HG03103 (cell line): ENCODE data around the gene CSRNP3.

ENCODE experiments used
- ATAC-seq: cut with Tn5 transposase; IDR thresholded peaks from one replicate; pipeline ENCODE4 v1.9.1; 2021; ENCODE audit warnings: low read depth; ENCODE audit not compliant: unreplicated experiment

CSRNP3 gene

DNA sequence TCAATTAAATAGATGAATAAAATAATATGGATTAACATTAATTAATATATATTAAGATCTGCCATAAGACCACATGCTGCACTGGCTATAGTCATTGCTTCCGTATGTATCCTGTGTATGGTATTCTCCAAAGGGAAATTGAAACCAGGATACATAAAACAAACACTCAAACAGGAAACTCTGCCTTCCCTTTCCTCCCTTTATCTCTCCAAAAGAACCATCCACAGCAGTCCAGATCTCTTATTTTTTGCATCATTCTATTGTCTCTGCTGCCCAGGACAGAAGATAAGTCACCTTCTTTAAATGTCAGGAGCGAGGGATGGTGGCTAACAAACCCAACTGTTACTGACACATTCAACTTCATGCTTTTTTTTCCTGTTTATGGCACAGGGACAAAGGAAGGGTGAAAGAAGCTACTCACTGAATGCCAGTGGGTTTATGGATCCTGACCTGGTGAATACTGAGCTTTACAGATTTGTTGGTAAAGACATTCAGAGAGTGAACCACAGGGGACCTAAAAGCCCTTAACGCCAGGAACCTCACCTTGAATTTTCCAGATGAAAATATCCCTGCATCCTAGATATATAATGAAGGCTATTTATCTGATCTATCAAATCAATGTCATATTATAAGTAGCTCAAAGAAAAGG is 67.5 kb downstream of the CSRNP3 start:
- ATAC-seq = no peak

DNA sequence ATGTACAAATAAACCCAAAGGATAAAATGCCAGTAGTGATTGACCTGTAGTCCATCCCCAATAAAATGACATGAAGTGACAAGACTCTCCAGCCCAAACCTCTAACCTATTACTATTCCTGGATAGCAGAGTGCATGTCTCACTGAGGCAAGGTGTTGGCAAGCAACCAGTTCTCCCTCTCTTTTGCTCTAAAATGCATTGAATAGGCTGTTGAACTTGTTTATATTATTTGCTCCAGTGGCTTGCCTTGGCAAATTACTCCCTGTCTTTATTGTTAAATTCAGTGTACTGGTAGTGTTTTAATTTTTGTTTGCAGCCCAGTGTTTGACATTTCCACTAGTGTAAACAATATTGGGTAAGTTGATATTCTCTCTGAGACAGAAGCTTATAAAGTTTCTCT is 70.5 kb downstream of the CSRNP3 start:
- no peak for ATAC-seq

DNA sequence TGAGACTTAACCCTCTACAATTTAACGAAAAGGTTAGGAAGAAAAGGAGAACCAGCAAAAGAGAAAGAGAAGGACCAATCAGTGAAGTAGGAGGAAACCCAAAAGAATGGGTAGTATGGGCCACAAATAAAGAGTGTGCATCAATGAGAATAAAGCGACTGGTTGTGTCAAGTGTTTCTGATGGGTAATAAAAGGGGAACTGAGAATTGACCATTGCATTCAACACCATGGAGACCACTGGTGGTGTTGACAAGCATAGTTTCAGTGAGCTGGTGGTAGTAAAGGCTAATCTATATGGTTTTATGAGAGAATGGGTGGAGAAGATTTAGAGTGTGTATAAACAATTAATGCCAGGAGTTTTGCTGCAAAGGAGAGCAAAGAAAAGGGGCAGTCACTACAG is 75.4 kb downstream of the CSRNP3 start:
- ATAC-seq = peak; percentile 79

DNA sequence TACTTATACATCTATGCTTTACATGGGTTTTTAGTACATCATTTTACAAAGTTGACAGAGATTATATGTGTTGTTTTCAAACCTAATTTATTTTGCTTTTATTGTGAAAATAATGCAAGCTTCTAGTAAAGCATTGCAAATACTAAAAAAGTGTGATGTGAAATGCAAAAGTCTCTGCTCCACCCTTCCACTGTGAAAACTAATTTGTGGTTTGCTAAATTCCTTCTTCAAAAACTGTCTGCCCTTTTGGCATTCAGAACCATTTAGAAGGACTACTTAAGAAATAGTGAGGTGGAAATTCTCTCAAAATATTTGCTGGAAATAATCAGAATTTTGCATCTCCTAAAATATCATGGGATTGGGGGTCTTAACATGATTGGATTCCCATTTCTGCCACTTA is 78.4 kb downstream of the CSRNP3 start:
- no peak for ATAC-seq

DNA sequence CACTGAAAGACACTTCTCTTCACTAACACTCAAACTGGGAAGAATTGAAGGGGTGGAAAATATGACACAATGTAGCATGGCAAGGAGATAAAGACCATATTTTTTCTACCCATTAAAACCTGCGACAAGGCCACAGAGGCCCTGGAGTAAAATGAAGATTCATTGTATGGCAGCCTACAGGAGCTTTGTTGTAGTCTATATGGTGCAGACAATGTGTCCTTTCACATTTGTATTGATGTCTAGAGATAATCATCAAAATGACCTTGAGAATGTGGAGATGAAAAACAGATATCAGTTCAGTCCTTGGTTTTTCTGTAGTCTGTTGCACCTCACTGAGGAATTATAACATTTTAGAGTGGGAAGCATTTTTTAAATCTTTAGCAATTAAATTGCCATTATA is 80.1 kb downstream of the CSRNP3 start:
- ATAC-seq = no peak

DNA sequence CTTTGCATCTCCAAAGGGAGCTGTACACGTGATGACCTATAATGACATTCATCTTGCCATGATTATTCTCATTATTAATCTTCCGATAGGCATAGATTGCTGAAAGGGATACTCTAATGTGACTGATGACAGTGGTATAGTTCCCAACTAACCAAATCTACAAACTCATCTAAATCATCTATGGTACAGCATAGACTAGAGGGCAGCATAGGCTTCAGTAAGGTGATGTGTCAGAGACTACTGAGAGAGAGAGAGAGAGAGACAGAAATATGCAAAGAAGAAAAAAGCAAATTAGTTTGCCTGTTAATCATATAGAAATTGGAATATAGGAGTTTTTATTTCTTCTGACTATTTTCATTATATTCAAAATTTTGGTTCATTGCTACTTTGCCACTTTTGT is 89.3 kb downstream of the CSRNP3 start:
- ATAC-seq = no peak

DNA sequence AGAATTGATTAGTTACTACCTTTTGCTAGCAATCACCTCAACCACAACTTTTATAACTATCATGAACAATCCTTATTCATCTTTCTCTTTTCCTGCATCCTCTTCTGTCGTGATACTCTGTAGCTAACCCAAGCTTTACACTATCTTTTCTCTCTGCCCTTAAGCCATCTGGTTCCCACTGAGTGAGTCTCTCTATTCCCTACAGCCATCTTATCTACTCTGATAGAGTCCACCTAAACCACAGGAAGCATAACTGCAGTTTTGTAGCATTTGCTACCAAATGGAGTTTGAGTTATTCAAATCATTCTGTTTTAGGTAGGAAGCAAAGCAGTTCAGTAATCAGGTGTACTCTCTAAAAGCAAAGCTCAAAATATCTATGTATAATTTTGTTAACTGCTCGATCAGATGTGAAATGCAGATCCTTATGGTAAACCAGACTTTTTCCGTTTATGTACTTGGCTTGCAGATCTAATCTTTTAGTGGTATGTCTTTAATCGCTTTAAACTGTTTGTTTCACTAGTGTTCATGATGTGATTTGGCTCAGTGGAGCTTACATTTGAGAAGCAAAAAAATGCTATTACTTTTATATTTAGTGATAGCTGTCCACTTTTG is 91.0 kb downstream of the CSRNP3 start:
- ATAC-seq = no peak

DNA sequence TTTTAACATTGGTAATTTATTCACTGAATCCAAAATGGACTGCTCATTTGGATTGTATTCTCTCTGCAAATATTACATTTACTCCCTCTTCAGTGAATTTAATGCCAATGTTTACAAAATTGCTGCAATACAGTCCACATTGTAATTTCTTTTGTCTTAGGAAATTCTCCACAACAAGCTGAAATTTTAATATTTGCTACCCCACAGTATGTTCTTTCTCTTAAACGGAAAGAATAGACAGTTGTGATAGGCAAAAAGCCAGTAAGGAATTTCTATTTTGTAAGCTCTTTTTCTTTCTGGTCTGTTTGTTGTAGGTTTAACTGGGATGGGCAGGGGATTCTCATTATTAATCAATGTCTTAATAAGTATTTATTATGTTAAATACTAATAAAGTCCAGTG is 92.0 kb downstream of the CSRNP3 start:
- no peak for ATAC-seq

DNA sequence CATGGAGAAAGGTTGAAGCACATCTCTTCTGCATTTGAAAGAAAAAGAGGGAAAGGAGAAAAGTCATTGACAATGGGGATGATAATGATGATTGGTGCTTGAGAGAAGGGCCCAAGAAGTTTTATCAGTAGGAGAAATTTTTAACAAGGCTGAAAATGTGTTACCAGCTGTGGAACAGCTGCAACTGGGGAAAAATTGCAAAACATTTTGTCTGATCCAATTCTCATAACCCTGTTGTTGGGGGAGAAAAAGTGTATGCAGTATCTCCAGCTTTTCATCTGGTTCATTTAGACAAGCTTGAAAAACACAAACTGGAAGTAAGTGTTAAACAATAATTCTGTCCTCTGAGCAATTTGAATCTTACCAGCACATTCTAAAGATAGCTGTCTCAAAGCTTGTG is 92.7 kb downstream of the CSRNP3 start:
- ATAC-seq = no peak

DNA sequence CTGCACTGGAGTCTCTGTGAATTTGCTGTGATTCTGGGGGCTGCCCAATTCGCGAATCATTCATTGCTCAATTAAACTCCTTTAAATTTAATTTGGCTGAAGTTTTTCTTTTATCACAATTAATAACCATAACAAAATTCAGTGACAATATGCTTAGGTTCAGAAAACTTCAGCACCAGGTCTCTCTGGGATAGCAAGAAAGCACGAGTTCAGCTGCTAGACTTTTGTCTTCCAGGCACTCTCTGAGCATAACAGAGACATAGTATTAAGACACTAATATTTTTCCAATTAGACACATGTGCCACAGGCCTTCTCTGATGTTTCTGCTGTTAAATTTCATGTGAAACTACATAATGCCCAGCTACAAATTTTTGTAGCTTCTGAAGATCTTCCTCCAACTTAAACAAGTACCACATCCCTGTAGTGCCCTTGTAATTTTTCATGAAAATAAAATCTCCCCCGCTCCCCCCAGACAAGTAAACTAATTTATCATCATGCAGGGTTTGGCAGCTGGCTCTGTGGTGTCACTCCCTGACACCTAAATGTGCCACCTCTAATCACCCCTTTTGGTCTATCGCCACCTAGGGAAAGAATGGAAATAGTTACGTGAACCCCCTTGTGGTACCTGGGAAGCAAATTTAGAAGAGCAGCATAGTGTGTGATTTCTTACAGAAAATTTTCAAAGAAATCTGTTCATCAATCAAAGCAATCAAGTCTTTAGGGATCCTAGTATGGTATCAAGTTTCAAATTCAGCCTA is 94.1 kb downstream of the CSRNP3 start:
- ATAC-seq = no peak

DNA sequence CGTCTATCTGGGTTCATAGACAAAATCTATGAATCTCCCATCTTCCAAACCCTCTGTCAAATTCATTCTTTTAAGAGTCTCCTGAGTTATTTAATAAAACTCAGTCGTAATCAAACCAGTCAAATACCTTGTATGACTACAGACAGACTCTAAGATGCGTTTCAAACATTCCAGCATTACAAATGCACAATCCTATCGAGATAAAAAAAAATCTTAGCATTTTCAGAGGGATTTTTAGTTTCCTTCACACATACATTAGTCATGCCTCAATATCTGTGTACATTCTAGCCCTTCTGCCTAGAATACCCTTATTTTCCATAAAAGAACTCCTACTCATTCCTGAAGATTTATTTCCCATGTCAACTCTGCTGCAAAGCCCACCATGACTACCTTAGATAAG is 96.5 kb downstream of the CSRNP3 start:
- no peak for ATAC-seq

DNA sequence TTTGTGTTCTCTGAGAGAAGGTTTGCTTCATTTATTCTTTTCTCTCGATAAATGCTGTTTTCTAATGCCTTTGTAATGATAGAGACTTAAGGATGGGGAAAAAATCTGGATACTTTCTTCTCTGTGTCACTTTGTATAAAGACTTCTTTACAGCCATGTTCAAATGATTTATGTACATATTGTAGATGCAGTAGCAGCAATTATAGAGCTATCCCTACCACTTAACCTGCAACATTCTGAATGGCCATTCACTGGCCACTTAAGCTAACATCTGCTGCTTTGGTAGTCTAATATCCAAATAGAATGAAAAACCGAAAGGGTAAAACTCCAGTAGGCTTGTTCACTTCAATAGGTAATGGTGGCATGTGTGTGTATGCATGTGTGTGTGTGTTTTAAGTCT is 97.8 kb downstream of the CSRNP3 start:
- no peak for ATAC-seq

DNA sequence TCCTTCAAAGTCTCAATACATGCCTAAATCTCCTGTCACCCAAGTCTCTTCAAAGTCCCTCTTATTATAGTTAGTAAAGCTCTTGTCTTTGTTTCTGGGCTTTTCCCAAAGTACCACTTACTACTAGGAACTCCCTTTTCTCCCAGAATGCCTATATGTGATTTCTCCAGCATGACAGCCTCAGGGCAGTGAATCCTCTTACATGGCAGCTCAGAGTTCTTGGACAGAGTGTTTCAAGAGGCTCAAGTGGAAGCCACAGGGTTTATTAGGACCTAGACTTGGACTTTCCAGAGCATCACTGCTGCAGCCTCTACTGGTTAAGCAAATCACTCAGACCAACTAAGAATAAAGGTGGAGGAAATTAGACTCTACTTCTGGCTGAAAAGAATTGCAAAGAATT is 98.9 kb downstream of the CSRNP3 start:
- no peak for ATAC-seq

DNA sequence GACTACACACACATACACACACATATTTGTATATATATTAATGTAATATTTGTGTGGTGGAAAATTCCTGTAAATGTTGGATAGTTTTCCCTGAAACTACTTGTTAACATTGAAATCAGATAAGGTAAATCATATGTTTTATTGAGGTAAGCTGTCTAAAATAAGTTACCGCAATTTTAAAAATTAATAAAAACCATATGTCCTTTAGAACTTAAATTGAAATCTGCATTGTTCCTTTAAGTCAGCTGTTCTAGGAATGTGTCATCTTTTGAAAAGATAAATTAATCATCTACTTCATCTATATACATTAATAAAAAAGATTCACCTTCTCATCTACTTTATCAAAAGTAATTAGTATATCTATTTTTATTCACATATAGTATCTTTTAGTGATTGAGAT is 102.0 kb downstream of the CSRNP3 start:
- ATAC-seq = no peak

DNA sequence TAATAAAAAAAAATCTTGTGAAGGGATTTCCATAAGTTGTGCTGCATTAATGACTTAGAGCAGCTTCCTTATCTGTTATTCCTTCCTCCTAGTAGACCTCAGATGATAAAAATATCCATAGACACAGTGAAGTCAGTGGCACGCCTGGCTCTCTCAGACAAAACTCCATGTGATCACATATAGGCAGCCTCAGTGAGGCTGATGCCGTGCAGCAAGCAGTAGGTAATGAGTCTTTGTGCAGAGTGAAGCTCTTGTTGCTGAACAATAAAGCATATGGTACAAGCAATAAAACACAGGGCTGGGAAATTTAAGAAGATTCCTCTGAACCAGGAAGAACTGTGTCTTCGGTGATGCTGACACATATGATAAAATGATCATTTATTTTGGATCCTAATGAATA is 102.7 kb downstream of the CSRNP3 start:
- ATAC-seq = no peak

DNA sequence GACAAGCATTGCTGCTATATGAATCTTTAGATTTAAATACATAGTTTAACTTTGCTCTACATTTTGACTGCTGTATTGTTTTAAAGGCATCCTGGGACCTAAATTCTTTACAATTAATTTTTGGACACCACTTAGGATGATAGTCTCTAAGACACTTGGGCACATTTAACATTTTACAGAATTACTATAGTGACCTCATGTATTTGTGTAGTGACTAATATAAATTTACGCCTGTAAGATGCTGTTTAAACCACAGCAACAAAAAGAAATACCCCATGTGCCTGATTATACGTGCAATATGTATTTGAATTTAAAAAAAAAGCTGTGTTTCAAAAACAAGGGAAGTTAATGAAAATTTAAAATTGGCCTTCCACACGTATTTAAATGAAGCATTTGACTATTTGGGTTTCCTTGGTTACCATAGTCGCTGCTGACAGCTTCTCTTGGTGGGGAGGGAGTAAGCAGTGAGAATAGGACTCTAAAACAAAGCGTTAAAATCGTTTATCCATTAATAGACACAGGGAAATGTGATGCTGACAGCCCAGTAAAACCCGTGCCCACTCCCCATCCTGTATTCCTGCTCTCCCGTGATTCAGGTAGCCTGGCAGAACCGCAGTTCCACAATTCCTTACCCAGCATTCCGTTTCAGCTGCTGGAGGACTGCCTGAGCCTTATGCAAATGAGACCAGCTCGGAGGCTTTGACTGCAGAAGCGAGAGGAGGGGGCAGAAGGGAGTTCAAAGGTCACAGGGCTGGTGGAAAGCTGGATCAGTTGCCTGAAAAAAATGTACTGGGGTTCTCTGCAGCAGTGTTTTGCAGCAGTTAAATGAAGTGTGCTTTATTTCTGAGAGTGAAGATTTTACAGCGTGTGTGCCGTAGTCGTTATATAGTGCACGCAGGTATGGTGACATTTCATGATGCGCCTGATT is 104.3 kb downstream of the CSRNP3 start:
- no peak for ATAC-seq

DNA sequence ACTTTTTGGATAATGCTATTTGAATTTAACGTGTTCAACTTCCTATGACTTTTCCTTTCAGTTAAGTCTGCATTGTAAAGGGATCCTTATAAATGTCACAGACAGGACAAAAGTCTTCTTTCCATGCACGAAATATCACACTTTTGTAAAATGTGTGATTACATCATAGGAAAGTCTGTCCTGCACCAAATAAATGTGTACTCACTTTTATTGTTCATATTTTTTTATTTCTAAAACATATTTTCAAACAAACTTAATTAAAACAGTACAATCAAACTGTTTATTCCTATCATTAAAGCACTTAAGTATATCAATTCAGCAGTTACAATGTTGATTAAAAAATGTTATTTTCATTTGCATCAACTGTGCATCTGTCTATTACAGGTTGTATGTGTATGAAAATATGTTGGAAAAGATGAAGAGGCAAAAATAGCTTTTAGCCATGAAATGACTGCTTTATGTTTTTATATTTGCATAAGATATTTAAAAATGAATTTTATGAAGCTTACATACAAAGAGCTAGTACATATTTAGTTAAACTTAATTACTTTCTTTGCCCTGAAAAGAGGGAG is 105.6 kb downstream of the CSRNP3 start:
- ATAC-seq = no peak

DNA sequence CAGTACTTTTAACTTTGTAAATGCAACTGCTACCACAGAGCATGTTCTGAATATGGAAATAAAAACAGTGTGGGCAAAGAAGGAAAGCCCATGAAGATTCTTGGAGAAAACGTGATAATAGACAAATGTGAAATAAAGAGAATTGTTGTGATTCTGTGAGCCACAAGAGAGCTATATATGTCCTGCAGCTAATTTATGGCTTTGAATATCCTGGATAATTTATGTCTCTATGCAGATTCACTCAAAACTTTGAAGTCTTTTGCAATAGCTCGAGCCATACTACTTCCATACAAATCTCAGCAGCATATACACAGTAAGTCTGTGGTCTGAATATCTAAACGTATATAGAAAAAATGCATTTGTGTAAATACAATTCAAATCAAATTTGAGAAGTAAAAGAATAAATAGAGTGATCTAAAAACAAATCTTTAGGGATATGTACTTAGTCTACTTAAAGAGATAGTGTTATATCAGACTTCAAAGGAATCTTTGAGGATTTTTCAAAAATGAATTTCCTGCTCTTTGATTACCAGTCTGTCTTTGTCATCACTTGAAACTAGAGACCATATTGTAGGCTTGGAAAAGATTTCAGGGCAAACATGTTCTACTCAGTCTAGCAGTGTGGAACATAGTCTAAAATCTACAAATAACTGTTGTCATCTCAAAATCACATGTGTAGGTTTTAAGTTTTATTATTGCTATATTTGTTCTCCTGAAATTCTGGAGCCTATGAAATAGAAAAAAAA is 107.1 kb downstream of the CSRNP3 start:
- ATAC-seq = no peak

DNA sequence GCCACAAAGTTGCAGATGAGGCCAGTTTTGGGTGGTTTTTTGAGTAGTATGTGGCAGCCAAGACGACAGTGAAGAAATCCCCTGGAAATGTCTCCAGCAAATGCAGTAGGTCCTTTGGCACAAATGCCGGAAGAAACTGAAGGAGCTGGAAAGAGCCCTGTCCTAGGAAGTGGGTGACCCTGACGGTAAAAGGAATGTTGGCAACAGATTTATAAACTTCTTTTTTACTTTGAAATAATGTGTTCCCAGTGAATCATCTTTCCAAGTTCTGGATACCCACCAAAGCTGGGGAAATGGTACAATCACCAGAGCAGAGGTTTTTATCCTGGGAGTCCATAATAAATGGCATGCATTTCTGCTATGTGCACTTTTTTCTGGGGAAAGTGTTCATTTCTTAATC is 112.9 kb downstream of the CSRNP3 start:
- ATAC-seq = no peak
